Right hindlimb (tissue), 1 donor: ENCODE data around the gene MRPL40.

ENCODE experiments used
- DNase-seq: peaks from one replicate; pipeline ENCODE4 v3.0.0-alpha.2; 2018

Gene MRPL40

GRCh38 chr22:19432133-19432851, at the start of gene MRPL40:
MRPL40 (plus strand) TSS chr22:19432545; CDS start chr22:19432555, 10 bp downstream.
- peak; percentile 97 for DNase-seq

DNA sequence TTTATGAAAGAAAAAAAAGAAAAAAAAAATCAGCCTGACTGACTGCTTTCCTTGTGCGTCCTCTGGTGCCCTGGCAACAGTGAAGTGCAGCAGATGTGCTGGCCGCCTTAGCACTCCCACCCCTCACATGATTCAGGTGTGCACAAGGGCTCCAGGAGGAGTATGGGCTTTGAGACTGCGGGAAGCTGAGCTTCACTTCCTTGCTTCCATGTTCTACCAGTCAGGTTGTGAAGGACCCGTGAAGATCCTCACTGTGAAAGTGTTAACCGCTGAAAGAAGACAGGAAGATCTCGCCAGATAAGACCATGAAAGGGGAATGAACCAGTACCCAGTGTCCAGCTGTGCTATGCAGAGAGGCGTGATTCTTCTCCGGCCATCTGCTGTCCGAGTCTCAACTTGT, 49.1 kb upstream of the MRPL40 start:
- DNase-seq, result no peak

DNA sequence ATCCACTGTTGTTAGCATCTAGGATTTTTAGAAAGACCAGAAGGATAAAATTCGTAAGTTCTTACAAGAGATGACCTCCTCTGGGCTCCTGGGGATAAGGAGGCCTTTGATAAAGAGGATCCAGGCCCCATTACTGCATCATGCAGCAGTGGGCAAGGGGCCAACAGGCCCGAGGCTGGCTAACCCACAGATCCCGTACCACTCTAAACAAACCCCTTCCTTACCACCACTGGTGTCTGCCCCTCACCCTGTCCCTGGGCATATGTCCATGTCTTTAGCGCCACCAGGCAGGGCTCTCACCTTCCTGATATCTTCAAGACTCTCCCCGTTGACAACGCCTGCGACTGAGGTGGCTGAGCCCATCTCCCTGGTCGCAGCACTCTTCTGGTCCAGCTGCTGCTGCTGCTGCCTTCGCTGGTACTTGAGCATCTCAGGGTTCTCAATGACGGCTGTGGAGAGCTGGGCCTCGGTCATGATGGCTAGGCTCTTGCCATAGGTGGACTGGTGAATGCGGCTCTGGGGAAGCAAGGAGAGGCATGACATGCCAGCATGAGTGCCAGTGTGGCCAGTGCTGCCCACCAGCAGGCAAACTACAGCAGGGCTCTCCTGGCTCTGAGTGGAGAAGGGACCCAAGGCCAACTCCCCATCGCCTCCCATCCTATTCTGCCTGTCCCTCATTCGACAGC, 47.0 kb upstream of the MRPL40 start:
- DNase-seq, result no peak

- no peak for DNase-seq
These were observed 46.1 kb upstream of the MRPL40 start for GRCh38 chr22:19386248-19386647.

DNA sequence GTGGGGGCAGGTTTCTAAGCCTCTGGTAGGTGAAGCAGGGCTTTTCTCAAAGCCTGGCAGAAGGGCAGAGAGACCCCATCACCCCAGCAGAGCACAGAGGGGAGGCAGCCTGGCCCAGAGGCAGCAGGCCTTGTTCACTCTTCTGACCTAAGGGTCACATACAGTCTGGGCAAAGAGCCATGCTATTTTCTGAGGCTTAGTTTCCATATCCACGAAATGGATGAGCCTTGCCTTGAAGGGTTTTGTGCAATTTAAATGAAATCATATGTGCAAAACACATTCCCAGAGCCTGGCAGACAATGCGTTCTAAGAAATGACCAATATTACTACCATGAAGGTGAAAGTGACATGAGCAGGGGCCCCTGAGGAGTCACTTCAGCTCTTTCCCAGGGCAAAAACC, 45.3 kb upstream of the MRPL40 start:
- no peak for DNase-seq

DNA sequence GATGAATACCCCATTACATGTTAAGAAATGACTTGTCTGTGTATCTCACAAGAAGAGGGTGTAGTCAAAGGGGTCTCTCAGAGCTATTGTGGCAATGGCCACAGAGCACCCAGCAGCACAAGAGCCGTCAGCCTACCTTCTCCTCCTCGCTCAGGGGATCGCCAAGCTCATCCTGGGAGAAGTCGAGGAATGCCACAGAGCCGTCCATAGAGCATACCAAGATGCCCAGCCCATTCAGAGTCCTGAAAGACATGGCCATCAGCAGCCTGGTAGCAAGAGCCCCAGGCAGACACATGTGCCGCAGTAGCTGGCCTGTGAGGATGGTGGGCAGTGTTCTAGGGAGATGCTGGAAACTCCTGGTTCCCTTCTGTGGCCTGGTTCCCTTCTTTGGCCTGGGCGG, 44.8 kb upstream of the MRPL40 start:
- DNase-seq, result no peak

GRCh38 chr22:19393704-19394103, 38.6 kb upstream of the MRPL40 start:
- DNase-seq, result no peak

DNA sequence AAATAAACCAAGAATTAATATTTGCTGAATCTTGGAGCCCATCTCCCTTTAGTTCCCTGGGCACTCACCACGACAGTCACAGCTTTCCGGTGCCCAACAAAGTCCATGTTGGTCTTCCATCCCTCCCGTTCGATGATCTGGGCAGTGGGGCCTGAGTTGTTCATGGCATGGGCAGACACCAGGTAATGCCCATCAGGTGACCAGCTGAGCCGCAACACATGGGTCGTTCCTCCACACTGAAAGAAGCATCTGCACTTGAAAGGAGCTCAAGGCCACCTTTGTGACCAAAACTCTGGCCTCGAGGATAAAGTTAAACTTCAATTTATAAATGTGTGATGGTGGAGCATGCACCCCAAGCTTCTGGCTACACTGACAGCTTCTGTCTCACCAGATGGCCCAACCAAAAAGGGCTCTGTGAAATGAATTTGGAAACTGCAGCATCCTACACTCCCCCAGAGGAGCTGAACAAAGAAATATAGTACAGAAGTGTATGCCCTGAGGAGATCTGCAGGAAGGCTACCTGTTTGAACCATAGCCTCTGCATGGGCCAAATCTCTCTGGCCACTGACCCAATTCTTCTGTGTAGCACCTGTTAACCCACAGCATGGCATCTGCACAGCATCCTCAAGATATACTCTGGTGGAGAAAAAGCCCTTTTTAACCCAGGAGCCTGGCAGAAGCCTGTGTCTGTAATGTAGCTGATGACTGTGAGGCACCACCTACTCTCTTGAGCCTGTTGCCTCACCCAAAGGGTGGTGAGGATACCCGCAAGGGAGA, 37.9 kb upstream of the MRPL40 start:
- DNase-seq, result no peak

GRCh38 chr22:19395276-19395675, 37.1 kb upstream of the MRPL40 start:
- DNase-seq, result no peak

GRCh38 chr22:19396561-19396933, 35.8 kb upstream of the MRPL40 start:
- no peak for DNase-seq

GRCh38 chr22:19396934-19397733, 35.2 kb upstream of the MRPL40 start:
- no peak for DNase-seq

GRCh38 chr22:19397734-19398104, 34.6 kb upstream of the MRPL40 start:
- no peak for DNase-seq

DNA sequence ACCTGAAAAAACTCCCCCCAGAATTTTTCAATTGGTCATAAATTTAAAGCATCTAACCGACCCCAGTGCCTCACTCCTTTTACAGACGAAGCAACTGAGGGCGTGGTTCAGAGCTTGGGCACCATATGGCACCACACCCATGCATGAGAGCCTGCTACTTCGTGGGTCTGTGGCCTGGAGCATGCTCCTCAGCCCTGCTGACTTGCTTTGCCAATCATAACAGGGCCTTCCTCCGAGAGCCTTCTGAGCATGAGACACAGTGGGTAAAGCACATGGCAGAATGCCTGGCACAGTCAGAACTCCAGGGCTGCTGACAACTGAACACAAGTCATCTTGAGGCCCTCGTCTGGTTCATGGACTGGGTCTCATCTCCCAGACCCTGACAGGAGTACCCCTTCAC, 34.1 kb upstream of the MRPL40 start:
- no peak for DNase-seq

GRCh38 chr22:19398652-19399051, 33.7 kb upstream of the MRPL40 start:
- DNase-seq, result no peak

DNA sequence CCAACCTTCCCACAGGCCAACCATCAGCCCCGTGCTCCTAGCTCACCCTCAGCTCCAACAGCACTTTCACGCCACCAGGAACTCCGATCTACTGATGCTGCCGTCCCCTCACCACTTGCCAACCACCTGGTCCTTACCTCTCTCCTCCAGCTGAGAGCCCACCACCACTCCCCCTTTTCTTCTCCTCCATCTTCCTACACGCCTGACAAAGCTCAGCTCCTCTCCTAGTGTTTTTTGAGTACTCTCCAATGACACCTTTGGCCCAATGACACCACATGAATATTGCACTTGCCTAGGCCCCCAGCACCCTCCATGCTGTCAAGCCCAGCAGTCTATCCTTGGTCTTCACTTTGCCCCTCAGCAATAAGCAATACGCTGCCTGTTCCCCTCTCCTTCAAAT, 31.5 kb upstream of the MRPL40 start:
- DNase-seq, result no peak

GRCh38 chr22:19401483-19401882, 30.9 kb upstream of the MRPL40 start:
- no peak for DNase-seq

- no peak for DNase-seq
These were observed 29.6 kb upstream of the MRPL40 start for GRCh38 chr22:19402642-19403191.

GRCh38 chr22:19404676-19405075, 27.7 kb upstream of the MRPL40 start:
- no peak for DNase-seq

GRCh38 chr22:19405133-19405532, 27.2 kb upstream of the MRPL40 start:
- DNase-seq, result no peak

DNA sequence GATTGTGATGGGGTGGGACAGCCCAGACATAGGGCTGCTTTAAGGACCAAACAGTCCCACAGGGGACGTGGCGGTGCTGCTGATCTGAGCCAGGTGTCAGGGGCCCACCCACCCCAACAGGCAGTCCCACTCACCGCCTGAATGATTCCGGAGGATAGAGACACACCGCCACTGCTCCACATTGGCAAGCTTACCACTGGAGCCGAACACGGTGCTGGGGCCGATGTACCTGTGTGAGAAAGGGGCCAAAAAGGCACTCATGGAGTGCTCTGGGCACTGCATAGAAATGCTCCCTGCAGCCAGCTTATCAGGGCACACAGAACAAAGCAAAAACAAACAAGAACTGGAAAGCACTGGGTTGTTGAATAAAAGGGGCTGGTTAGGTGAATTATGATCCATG, 26.7 kb upstream of the MRPL40 start:
- no peak for DNase-seq

DNA sequence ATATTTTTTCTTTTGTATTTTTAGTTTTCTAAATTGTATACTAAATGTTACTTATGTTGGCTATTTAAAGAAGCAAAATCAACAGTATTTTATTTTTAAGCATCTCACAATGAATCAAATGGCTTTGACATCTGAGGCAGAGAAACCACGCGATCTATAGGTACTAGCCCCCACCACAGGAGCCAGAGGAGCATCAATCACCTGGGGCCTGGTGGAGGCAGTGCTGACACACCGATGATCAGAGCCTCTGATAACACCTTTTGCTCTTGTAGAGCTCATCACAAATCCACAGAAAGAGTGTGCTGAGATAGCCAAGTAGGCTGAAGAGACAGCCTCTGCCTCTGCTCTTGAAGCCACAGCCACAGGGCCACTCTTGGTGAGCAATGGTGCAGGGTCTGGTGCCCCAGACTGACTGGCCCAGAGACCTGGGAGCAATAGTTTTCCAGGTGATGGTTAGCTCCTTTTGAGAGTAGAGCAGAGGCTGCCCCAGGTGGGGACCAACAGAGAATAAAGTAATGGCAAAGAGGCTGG, 26.0 kb upstream of the MRPL40 start:
- no peak for DNase-seq

DNA sequence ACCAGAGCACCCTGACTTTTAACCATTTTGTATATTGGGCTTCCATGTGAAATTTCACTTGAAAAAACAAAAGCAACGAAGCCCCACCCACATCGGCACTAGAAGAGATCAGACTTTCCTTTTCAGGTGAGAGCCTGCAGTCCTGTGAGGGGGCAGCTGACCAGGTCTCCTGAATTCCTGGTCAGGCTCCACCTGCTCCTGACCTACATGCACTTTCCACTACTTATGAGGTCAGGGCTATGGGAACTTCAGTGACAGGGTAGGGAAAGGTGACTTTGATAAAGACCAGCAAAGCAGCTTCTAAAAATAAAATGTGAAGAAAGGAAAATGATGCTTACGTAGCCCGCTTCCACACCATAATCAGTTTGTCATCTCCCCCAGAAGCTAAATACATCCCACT, 25.5 kb upstream of the MRPL40 start:
- DNase-seq, result no peak
